ENCODE measurements around the gene AIM2.

GRCh38 chr1:159067699-159068621 lies 8.6 kb downstream of the AIM2 start:
- TF ChIP-seq, protein P1, sequence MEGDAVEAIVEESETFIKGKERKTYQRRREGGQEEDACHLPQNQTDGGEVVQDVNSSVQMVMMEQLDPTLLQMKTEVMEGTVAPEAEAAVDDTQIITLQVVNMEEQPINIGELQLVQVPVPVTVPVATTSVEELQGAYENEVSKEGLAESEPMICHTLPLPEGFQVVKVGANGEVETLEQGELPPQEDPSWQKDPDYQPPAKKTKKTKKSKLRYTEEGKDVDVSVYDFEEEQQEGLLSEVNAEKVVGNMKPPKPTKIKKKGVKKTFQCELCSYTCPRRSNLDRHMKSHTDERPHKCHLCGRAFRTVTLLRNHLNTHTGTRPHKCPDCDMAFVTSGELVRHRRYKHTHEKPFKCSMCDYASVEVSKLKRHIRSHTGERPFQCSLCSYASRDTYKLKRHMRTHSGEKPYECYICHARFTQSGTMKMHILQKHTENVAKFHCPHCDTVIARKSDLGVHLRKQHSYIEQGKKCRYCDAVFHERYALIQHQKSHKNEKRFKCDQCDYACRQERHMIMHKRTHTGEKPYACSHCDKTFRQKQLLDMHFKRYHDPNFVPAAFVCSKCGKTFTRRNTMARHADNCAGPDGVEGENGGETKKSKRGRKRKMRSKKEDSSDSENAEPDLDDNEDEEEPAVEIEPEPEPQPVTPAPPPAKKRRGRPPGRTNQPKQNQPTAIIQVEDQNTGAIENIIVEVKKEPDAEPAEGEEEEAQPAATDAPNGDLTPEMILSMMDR (IDR thresholded peaks at IDR 0.05), result no peak
- TF ChIP-seq POLR2A (IDR thresholded peaks at IDR 0.05) (no peak), EP300 (IDR thresholded peaks at IDR 0.05) (no peak)

Data from gastroesophageal sphincter (tissue), 3 donors.